CD4-positive, alpha-beta T cell treated with Interleukin-1 beta for 1 hour (primary cell): ENCODE measurements around the gene SPECC1.
A peak's percentile ranks its signal among the peaks of the same experiment; 100 is the strongest.
"Not testable (repeated sequence)": the region's sequence is repeated elsewhere in the genome, so short reads cannot be mapped to it uniquely, and the experiment has no call there.

Experiments
- DNase-seq, 2 donors: peaks; one replicate each; pipeline ENCODE4 v3.0.0-alpha.2; 2020 to 2022

SPECC1 gene

GRCh38 chr17:20095336-20096080 is 86.3 kb downstream of the SPECC1 start:
- no peak for DNase-seq

GRCh38 chr17:20096430-20096829 is 87.3 kb downstream of the SPECC1 start:
- DNase-seq = no peak

- no peak for DNase-seq
Observed at GRCh38 chr17:20097330-20097729, 88.2 kb downstream of the SPECC1 start.

DNA sequence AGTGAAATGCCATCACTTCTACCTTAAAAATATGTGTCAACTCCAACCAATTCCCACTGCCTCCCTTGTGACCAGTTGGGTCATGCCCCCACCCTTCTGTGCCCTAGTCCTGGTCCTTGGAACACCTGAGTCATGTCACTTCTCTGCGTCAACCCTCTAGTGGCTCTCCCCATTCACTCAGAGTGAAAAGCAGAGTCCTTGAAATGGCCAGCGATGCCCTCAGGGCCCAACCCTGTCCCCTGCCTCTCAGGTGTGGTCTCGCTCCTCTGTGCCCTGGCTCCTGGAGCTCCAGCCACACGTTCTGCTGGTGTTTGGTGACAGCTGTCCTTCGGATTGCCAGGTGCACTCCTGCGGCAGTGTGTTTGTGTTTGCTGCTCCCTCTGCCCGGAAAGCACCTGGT is 89.2 kb downstream of the SPECC1 start:
- no peak for DNase-seq

GRCh38 chr17:20100806-20101205 is 91.6 kb downstream of the SPECC1 start:
- DNase-seq = not testable (repeated sequence)

- no peak for DNase-seq
Observed at GRCh38 chr17:20103454-20104446, 94.6 kb downstream of the SPECC1 start.

- DNase-seq = no peak
Observed at GRCh38 chr17:20105539-20106280, 96.6 kb downstream of the SPECC1 start.

DNA sequence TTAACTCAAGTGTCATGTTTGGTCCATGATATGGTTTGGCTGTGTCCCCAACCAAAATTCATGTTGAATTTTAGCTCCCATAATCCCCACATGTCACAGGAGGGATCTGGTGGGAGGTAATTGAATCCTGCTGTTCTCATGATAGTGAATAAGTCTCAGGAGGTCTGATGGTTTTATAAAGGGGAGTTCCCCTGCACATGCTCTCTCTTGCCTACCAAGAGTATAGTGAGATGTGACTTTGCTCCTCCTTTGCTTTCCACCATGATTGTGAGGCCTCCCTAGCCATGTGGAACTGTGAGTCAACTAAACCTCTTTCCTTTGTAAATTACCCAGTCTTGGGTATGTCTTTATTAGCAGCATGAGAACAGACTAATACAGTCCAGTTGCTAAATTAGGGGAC is 97.3 kb downstream of the SPECC1 start:
- not testable (repeated sequence) for DNase-seq

- DNase-seq = no peak
Observed at GRCh38 chr17:20109076-20109475, 99.9 kb downstream of the SPECC1 start.

GRCh38 chr17:20111538-20111937 is 102.4 kb downstream of the SPECC1 start:
- DNase-seq = no peak

DNA sequence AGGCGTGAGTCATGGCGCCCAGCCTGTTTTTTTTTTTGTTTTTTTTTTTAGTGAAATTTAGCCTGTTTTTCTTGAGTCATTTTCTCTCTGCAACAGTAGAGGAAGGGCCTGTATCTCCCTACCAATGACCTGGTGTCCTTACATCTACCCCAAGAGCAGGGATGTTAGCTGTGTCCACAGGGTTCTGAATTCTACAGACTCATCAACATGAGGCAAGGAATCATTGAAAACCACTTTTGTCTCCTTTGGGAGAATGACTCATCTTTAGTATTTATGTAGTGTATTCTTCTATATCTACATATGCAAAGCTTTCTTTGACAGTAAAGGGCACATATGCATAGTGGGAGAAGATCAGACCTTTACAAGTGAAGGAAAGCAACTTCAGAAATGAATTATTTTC is 105.3 kb downstream of the SPECC1 start:
- DNase-seq = no peak

- peak; percentile 49 to 67 for DNase-seq
Observed at GRCh38 chr17:20116683-20117309, 107.6 kb downstream of the SPECC1 start.

DNA sequence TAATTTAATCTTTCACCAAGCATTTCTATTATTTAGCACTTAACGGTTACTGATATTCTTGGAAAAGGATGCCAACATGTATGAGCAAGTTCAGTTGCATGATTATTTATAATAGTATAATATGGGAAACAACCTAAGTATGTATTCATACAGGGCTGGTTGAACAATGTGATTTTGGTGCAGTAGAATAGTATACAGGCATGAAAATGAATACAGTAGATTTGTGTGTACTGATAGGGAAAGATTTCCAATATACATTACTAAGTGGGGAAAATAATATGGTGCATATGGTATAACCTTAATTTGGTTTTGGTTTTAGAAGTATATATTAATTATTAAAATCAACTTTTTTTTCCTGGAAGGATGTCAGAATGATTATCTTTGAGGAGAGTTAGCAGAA is 109.1 kb downstream of the SPECC1 start:
- DNase-seq = no peak

- DNase-seq = no peak
Observed at GRCh38 chr17:20120836-20121235, 111.7 kb downstream of the SPECC1 start.

DNA sequence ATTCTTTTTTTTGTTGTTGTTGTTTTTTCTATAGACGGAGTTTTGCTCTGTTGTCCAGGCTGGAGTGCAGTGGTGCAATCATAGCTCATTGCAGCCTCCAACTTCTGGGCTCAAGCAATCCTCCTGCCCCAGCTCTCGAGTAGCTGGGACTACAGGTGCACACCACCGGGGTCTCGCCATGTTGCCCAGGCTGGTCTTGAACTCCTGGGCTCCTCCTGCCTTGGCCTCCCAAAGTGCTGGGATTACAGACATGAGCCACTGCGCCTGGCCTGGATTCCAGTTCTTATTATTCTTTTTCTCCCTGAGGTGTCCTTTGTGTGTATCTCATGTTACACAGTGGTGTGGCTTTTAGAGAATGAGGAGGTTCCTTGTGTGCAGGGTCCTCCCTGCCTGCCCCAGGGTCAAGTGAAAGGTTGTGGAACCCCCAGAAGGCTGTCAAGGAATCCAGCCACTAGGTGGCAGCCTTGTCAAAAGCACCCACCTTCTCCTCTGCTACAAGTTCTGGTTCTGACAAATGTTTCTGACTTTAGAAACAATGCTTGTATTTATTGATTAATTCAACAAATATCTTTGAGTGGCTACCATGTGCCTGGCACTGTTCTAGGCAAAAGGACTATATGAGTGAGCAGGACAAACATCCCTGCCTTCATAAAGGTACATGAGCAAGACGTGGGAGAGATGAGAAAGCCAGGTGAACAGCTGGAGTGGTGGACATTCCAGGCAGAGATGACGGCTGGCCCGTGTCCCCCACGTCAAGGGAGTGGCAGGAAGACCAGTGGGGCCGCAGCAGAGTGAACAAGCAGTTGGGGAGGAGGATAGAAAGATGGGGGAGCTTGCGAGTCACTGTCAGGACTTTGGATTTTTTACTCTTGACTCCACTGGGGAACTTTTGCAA is 112.4 kb downstream of the SPECC1 start:
- peak; percentile 64 for DNase-seq

- DNase-seq = no peak
Observed at GRCh38 chr17:20122254-20122879, 113.2 kb downstream of the SPECC1 start.

DNA sequence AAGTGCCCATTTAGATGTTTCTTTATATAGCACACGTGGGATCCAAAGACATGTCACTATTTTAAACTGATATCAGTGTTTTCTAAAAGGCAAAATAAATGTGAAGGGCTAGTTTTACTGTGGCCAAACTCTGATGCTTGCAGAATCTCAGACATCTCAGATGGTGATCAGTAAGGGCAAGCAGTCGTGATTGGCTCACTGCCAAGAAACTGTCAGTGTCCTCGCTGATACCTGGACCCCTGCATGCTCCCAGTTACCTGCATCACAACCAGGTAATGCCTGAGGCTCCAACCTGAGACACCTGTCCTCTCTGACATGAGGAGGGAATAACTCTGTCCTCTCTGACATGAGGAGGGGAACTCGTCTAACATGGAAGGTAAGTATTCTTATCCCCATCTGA is 114.0 kb downstream of the SPECC1 start:
- DNase-seq = no peak

- no peak for DNase-seq
Observed at GRCh38 chr17:20125724-20126123, 116.6 kb downstream of the SPECC1 start.

GRCh38 chr17:20127360-20128035 is 118.3 kb downstream of the SPECC1 start:
- no peak for DNase-seq

DNA sequence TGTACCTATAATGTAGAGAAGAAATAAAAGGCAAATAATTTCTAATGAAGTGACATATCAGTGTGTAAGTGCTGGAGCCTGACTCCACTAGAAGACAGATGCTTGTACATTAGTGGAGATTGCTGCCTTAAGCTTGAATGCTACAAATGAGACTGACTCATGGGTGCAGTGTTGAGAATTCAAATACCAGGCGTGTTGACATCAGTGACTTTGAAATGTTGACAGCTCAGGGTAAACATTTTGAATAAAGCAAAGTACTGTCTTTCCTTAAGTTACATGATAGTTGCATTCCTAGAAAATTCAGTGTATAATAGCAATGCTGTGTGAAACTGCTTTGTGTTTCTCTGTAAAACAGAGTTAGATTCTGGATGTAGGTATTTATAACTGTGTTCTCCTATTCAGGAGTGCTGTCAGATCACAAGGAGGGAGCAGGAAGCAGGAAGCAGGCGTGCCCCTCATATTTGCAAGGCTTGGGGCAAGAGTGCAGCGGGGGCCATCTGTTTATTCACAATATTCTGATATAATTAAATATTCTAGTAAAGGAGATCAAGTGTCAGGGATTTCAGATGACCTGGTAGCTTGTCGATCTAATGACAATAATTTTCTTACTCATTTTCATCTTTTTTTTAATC is 119.0 kb downstream of the SPECC1 start:
- no peak for DNase-seq
